ENCODE data around the gene SIGLEC8.

The SIGLEC8 gene

DNA sequence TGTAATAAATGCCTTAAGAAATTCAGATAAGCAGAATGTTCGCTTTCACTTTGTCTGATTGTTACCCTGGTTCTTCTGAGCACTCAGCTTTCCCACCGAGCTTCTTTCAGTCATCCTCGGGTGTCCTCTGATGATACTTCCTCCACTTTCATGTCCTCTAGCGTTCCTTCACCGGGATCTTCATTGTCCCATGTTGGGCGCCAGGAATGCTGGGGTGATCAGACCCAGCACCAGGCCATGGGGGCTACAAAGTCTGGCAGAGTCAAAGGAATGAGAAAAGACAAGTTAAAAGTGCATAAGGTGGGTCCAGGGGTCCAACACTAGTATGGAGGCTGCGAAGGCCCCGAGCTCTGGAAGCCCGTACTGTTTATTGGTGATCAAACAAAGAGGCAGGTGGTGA is 56.1 kb downstream of the SIGLEC8 start:
- no peak for DNase-seq (ENCODE audit: low read depth, low spot score)
